GM18526 (cell line): ENCODE measurements around the gene IGF2.

Experiments used
- POLR2A ChIP-seq: IDR thresholded peaks from 3 replicates; pipeline ENCODE4 v1.6.1; 2011; ENCODE audit not compliant: insufficient read length; ENCODE audit errors: extremely low read depth

Gene IGF2

GRCh38 chr11:2126520-2127085 lies 12.6 kb downstream of the IGF2 start:
- TF ChIP-seq POLR2A: no peak

- TF ChIP-seq POLR2A: no peak
Measured at GRCh38 chr11:2123628-2123960, 15.6 kb downstream of the IGF2 start.

- no peak for TF ChIP-seq POLR2A
Measured at GRCh38 chr11:2122907-2123627, 16.1 kb downstream of the IGF2 start.

- no peak for TF ChIP-seq POLR2A
Measured at GRCh38 chr11:2122222-2122906, 16.8 kb downstream of the IGF2 start.

- TF ChIP-seq POLR2A: no peak
Measured at GRCh38 chr11:2121227-2122130, 17.7 kb downstream of the IGF2 start.

GRCh38 chr11:2120359-2121100 lies 18.7 kb downstream of the IGF2 start:
- TF ChIP-seq POLR2A: no peak

- no peak for TF ChIP-seq POLR2A
Measured at GRCh38 chr11:2118677-2119076, 20.5 kb downstream of the IGF2 start.

- no peak for TF ChIP-seq POLR2A
Measured at GRCh38 chr11:2116680-2117079, 22.5 kb downstream of the IGF2 start.

- no peak for TF ChIP-seq POLR2A
Measured at GRCh38 chr11:2115308-2115707, 23.9 kb downstream of the IGF2 start.

GRCh38 chr11:2114430-2115241 lies 24.6 kb downstream of the IGF2 start:
- TF ChIP-seq POLR2A: no peak

GRCh38 chr11:2113776-2114175 lies 25.4 kb downstream of the IGF2 start:
- no peak for TF ChIP-seq POLR2A

- TF ChIP-seq POLR2A: no peak
Measured at GRCh38 chr11:2110521-2110920, 28.7 kb downstream of the IGF2 start.

GRCh38 chr11:2109541-2110019 lies 29.6 kb downstream of the IGF2 start:
- no peak for TF ChIP-seq POLR2A
